ENCODE data around the gene MYOZ2.

DNA sequence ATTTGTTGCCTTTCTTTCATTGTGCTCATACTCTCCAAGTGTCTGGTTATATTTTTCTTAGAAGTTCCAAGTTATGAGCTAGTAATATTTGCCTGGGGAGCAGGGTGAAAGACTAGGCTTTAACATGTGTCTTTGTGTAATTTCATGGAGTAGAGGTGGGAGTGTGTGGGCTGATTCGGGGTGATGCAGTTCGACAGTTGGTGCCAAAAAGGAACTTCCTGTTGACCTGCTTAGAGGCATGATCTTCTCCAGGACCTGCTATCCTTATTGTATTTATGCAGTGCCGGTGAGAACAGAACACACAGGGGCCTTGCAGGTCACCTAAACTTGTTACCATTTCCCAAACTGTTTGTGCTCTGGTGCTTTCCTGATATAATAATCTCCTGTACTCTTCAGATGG is 98.1 kb downstream of the MYOZ2 start:
- TF ChIP-seq, protein P1, sequence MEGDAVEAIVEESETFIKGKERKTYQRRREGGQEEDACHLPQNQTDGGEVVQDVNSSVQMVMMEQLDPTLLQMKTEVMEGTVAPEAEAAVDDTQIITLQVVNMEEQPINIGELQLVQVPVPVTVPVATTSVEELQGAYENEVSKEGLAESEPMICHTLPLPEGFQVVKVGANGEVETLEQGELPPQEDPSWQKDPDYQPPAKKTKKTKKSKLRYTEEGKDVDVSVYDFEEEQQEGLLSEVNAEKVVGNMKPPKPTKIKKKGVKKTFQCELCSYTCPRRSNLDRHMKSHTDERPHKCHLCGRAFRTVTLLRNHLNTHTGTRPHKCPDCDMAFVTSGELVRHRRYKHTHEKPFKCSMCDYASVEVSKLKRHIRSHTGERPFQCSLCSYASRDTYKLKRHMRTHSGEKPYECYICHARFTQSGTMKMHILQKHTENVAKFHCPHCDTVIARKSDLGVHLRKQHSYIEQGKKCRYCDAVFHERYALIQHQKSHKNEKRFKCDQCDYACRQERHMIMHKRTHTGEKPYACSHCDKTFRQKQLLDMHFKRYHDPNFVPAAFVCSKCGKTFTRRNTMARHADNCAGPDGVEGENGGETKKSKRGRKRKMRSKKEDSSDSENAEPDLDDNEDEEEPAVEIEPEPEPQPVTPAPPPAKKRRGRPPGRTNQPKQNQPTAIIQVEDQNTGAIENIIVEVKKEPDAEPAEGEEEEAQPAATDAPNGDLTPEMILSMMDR (tag by site-specific recombination; IDR thresholded peaks at IDR 0.05) = no peak
- no peak for TF ChIP-seq YY1 (tag by site-specific recombination; IDR thresholded peaks at IDR 0.05)
- no peak for TF ChIP-seq ZNF777 (tag by site-specific recombination; IDR thresholded peaks at IDR 0.05; ENCODE audit: borderline replicate concordance)
- no peak for TF ChIP-seq GLIS2 (tag by site-specific recombination; IDR thresholded peaks at IDR 0.05)
